ENCODE measurements around the gene GPAM. TPM values are rescaled to one million over a fixed set of nuclear protein-coding genes. Genes with fewer than 3 reads are reported as not detected.

GPAM gene
- total and polyA plus RNA-seq, 10 of the 15 experiments (the other 5 are each of a cell fraction or from before 2014, with no cell fraction given): 3.3 to 9.4 (median 7.4) TPM

DNA sequence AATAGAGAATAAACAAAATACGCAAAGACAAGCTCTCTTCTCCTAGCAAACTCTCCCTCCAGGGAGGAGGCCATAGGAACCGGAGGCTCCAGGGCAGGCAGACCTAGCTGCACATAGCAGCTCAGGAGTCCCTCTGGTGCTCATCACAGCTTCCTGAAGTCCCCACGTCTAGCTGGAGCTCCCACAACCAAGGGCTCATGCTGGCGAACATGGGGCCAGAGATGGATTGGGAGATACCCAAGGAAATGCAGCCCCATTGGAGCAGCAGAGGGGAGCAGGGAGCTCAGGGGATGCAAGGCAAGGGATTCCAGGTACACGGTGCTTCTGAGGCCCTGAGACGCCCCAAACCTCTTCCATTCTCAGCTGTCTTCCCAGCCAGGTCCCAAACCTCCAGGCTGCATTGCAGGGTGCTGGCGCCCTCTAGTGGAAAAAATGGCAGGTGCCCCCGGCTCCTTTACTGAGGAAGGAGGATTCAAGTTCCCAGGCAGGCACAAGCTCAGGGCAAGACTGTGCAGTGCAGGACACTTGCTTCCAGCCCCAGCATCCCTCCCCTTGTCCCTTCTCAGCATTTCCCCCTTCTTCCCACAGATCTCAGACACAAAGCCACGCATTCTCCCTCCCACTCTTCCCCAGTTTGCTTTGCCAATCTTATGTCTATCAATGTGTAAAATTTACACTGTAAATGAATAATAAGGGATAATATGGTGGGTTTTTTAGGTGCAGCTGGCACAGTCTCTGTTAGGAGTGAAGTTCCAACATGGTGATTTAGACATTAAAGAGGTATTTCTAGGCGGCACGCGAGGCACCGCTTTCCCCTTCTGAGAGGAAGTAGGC, 46.2 kb downstream of the GPAM start (continued):
- TF ChIP-seq, protein P1, sequence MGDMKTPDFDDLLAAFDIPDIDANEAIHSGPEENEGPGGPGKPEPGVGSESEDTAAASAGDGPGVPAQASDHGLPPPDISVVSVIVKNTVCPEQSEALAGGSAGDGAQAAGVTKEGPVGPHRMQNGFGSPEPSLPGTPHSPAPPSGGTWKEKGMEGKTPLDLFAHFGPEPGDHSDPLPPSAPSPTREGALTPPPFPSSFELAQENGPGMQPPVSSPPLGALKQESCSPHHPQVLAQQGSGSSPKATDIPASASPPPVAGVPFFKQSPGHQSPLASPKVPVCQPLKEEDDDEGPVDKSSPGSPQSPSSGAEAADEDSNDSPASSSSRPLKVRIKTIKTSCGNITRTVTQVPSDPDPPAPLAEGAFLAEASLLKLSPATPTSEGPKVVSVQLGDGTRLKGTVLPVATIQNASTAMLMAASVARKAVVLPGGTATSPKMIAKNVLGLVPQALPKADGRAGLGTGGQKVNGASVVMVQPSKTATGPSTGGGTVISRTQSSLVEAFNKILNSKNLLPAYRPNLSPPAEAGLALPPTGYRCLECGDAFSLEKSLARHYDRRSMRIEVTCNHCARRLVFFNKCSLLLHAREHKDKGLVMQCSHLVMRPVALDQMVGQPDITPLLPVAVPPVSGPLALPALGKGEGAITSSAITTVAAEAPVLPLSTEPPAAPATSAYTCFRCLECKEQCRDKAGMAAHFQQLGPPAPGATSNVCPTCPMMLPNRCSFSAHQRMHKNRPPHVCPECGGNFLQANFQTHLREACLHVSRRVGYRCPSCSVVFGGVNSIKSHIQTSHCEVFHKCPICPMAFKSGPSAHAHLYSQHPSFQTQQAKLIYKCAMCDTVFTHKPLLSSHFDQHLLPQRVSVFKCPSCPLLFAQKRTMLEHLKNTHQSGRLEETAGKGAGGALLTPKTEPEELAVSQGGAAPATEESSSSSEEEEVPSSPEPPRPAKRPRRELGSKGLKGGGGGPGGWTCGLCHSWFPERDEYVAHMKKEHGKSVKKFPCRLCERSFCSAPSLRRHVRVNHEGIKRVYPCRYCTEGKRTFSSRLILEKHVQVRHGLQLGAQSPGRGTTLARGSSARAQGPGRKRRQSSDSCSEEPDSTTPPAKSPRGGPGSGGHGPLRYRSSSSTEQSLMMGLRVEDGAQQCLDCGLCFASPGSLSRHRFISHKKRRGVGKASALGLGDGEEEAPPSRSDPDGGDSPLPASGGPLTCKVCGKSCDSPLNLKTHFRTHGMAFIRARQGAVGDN (IDR thresholded peaks at IDR 0.05): no peak
- no peak for TF ChIP-seq NR2C2 (IDR thresholded peaks at IDR 0.05; ENCODE audit: borderline replicate concordance, control insufficient read depth, insufficient read length, low read depth)
- TF ChIP-seq SUPT20H (IDR thresholded peaks at IDR 0.05; ENCODE audit: borderline replicate concordance, control insufficient read depth, low read depth, low read length): no peak
- no peak for TF ChIP-seq HCFC1 (IDR thresholded peaks at IDR 0.05; ENCODE audit: low read length)

DNA sequence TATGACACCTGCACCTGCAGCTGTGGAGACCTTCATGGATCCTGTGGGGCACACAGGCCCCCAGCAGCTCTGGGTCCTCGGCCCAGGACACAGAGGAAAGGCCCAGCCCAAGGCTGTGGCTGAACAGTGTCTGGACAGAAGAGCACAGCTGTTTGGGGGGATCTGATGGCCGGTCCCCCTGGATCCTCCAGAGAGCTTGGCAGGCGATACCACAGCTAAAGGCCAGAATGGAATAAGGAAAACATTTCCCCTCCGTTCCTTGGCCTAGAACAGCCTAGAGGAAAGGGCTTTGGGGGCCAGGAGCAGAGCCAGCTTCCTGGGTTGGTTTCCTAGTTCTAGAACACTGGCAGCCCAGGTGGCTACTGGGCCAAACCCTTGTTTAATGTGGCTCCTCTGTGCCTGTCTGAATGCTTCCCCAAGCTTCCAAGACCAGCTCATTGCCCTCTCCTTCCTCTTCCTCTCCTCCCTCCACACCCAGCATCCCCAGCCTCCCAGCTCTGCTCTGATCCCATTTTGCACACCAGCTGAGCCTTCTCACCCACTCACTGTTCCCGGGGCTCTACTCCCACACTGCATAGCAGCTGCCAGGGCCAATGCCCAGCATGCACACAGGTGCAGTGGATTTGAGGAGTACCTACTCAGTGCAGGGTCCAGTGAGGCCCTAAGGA, 46.9 kb downstream of the GPAM start:
- Histone ChIP-seq H3K4me2 (ENCODE audit: control insufficient read depth, insufficient read depth) (no peak overlapping the region), H3K27ac (ENCODE audit: control insufficient read depth, insufficient read depth) (no peak overlapping the region), H3K36me3 (ENCODE audit: control insufficient read depth in 2 of 2, insufficient read depth in 2 of 2, low read length in 1 of 2) (no peaks in the 10 kb centered on the region), H4K20me1 (ENCODE audit: control insufficient read depth, insufficient read depth) (no peaks in the 10 kb centered on the region), H3K9ac (ENCODE audit: control insufficient read depth, insufficient read depth, low read length) (no peak overlapping the region), H3K27me3 (replicated peaks in 1 of 2; ENCODE audit: control insufficient read depth in 2 of 2, insufficient read depth in 2 of 2, low read length in 1 of 2) (no peaks in the 10 kb centered on the region), H2AFZ (ENCODE audit: control insufficient read depth, low read depth, low read length) (no peak overlapping the region), H3K9me3 (replicated peaks; ENCODE audit: control insufficient read depth, insufficient read depth, low read length) (no peaks in the 10 kb centered on the region), H3K79me2 (ENCODE audit: control insufficient read depth, insufficient read depth, low read length) (no peaks in the 10 kb centered on the region), H3K4me3 (no peak overlapping the region), H3K4me1 (ENCODE audit: control insufficient read depth, insufficient read depth, low read length) (no peaks in the 10 kb centered on the region)
- WGBS (ENCODE audit: insufficient coverage, insufficient replicate concordance, low lambda C conversion rate, missing lambda C conversion rate): 37% methylated on average over 5 of the region's 5 CpGs
- BruUV-seq (replicated peaks): no TSS peak
- TF ChIP-seq ETV6 (conservative IDR thresholded peaks at IDR 0.05 in 1 of 2, IDR thresholded peaks at IDR 0.05 in 1 of 2; ENCODE audit: borderline replicate concordance in 1 of 2, low read depth in 1 of 2) (no peak), DPF2 (IDR thresholded peaks at IDR 0.05) (no peak)
- ATAC-seq (no peak), DNase-seq (ENCODE audit: low read depth, low spot score) (no peak), FAIRE-seq (no peak)
- ChIA-PET POLR2A (no interaction called here), RAD21 (ENCODE audit: unreplicated experiment) (interaction anchor here (0.9 to 1.9 kb wide), 10 partner anchors 20 to 1832 kb away, joined by 3 to 11 read pairs (median 4); partner anchors contain the start of gene SMNDC1), SMC1A (ENCODE audit: uncharacterized antibody, unreplicated experiment) (interaction anchor here (0.8 to 2.6 kb wide), 13 partner anchors 11 to 1525 kb away, joined by 3 to 13 read pairs (median 3); no protein-coding TSS in a partner anchor), CTCF (interaction anchor here (0.7 to 5.1 kb wide), 33 partner anchors 10 to 1827 kb away, joined by 3 to 50 read pairs (median 4); partner anchors contain the start of gene ADRA2A)
- in situ Hi-C loops (cut with MboI) (loop anchor here (5.0 to 25.0 kb wide), 4 partner anchors 176 to 1824 kb away; partner anchors contain the start of gene SMNDC1), intact Hi-C loops (cut with micrococcal nuclease; ENCODE audit: unreplicated experiment) (loop anchor here (1.0 kb wide), 2 partner anchors 178 to 380 kb away; no protein-coding TSS in a partner anchor)
